ENCODE measurements around the gene ZNF396.

The ZNF396 gene

DNA sequence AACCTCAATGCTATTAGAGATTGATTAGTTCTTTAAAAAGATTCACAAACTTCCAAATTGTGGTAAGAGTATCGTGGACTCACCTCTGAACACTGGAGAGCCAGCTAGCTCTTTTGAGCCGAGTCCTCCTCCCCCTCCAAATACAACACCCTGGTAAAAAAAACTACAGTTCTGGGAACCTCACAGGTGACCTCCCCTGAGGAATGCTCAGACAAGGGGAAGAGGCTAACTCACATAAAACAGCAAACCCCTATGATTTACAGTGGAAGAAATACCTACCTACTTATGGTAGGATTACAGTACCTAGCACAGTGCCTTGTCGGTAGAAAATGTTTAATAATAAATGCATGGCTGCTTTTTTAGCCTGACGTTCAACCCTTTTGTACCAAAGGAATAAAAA is 41.3 kb downstream of the ZNF396 start:
- no peak for DNase-seq (ENCODE audit: low read depth, low spot score)

DNA sequence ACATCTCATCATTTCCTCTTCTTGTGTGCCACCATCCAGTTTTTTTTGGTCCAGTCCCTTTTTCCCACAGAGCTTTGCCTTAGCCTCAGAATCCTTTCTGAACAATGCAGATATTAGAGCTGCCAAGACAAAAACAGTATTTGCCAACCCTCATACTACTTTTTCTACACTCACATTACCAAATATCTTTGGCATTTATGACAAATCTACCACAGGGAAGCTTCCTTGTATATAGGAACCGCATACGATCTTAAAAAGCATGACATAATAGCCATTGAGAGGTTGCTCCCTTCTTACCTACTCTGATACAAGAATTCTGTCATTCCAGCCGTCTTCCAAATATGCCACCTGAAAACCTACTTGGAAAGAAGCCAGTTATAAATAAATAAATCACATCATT is 42.3 kb downstream of the ZNF396 start:
- DNase-seq (ENCODE audit: low read depth, low spot score) = no peak

DNA sequence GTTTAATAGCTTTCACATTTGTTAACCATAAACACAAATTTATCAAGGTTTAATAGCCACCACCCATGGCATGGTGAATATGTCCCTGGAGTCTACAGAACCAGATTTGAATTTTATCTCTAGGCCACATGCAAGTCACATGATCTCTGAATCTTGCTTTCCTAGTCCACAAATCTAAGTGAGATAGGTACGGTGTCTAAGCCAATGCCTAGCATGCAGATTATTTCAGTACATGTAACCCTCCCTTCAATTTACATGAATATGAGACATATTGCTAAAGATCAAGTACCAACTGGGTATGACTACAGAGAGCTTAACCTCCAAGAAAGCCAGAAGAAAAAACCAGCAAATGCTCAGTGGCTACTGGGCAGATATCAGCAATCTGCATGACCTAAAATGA is 42.9 kb downstream of the ZNF396 start:
- no peak for DNase-seq (ENCODE audit: low read depth, low spot score)

DNA sequence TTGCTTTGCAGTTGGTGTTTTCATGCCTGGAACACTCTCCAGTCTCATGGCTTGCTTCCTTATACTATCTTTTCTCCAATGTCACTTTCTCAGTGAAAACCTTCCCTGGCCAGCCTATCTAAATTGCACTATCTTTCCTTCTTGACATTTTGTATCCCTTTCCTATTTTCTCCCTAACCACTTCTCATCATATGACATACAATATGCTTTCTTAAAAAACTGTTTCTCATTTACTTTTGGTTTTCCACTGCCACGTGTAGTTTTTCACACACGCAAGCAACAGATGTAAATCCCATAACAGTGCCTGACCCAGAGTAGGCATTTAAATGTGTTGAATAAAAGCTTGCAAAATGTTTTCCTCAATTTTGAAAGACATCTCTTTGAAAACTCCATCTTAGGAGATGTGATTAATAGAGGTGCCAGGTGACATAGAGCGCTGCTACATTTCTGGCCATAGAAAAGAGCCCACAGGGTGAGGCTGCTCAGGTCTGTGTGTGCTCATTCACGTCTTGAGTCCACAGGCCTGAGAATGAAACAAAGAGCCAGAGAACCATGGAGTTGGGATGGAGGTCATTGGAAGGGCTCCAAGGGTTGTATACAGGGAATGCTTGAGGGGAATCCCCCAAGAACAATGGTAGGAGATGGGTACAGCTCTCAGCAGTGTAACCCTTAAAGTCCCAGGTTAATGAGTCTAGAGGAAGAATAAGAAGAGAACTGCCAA is 45.6 kb downstream of the ZNF396 start:
- DNase-seq (ENCODE audit: low read depth, low spot score) = no peak

DNA sequence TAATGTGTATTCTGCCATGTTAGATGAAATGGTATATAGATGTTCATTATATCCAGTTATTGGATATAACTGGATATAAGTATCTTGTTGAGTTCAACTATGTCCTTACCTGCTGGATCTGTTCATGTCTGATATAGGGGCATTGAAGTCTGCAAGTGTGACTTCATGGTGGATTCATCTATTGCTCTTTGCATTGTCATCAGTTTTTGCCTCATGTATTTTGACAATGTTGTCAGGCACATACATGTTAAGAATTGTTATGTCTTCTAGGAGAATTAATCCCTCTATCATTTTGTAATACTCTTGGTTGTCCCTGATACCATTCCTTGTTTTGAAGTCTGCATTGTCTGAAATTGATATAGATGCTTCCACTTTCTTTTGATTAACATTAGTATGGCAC is 48.3 kb downstream of the ZNF396 start:
- no peak for DNase-seq (ENCODE audit: low read depth, low spot score)

DNA sequence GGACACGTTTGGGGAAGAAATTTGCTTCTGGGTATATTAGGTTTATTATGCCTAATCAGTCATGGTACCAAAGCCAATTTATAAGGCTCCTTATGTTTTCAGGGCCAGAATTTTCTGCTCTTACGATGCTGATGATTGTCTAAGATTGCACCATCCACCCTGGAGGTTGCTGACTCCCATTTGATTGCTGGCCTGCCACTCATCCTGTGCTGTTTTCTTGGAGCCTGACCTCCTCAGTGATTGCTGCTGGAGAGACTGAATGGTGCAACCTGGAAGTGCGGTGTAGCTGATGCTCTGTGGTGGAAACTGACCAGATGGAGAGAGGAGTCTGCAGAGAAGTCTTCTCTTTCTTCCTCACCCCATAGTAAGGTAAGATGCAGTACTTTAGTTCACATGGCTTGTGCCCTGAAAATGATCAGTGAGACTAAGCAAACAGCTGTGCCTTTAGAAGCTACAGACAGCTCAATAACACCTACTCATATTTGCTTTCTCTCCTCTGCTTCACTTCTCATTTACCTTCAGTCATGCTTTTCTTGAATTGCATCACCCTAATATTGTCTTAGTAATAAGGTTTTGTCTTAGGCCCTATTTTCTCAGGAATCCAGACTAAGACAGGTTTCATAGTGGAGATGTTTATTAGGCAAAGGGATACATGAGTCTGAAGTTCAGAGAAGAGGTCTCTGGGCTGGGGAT is 50.3 kb downstream of the ZNF396 start:
- DNase-seq (ENCODE audit: low read depth, low spot score) = no peak

DNA sequence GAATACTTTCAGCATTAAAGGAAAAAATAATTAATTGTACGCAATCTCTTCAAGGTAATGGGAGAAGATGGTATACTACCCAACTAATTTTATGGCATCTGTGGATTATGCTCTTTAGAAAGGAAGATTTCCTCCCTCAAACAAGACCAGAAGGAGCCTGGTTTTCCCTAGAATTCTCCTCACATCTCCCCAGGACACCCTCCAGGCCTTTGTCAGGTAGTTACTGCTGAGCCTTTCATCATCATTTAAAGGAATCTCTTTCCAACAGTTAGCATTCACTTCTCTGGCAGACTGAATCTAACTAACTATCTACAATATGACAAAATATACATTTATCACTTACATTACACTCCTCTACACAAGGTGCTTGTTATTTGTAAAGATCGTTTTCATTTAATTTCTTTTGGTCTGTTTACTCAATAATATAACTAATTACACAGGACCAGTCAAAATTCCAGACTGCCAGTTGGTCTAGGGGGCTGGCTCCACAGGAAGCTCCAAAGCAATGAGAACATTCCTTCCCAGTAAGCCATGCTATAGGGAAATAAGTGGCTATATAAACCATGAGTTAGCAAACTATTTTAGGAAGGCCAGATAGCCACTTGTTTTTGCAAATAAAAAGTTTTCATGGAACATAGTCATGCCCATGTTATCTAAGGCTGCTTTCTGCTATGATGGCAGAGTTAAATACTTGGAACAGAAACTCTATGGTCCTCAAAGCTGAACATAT is 52.0 kb downstream of the ZNF396 start:
- DNase-seq (ENCODE audit: low read depth, low spot score) = no peak

DNA sequence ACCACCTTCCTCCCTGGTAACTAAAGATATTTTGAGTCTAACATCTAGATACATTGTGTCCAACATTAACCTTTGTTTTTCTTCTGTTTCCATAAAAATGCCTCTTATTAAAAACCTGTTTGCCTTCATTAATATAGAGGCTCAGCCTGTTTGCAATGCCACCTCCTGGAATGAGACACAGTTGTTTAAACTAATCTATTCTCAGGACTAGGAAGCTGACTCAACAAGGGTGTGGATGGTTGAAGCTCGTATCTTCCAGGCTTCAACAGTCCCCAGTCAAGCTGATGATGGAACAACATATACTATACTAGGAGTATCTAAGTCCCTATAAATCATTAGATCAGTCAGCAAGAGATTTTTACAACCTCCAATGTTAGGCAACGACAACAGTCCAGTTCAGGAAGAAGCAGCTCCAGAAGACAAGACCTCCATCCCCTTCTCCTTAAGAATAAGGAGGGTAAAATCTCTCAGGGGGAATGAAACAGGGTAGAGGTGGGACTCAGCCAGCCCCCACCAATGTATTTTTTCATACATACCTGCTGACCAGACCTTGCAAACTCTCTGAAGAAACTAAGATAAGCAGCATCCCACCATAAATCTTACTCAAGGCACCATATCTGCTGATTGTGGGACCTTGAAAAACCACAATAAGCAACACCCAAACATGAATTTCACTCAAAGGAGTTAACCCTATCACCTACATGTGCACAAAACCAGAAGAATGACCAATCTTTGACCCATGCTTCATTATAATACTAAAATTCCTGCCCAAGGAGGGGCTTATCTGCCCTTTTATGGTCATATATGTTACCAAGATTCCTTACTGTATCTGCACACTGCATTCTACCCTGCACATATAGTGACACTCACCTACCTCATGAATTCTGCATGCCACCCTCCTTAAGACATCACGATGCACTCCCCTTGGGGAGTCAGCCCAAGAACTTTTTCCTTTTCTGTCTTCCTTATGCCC is 54.4 kb downstream of the ZNF396 start:
- DNase-seq (ENCODE audit: low read depth, low spot score) = no peak

Measured in activated CD4-positive, CD25-positive, alpha-beta regulatory T cell treated with anti-CD3 and anti-CD28 coated beads, Interleukin-2, amount 50 U/mL, for 16 hours (primary cell).